NCI-H1930 (cell line): ENCODE measurements around the gene LY6G6F.

Source experiments
- DNase-seq, 2 experiments: peaks; one replicate each; lab custom pipeline; 2025; lab: John Stamatoyannopoulos, UW

Gene LY6G6F

DNA sequence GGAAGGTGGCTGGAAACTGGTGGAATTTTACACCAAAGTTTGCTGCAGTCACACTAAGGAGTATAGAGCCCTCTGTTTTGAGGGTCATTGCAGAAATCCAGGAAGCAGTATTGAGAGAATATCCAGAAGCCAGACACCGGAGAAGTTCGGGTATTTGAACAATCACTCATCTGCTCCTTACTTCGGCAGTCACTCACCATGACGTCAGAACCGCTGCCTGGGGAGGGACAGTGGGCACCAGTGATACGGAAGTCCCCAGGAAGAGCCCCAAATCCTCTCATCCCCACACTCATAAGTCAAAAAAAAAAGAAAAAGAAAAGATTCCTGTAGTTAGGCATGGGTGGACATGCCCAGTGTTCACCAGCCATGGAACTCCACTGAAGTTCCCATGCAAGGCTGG is 29.8 kb upstream of the LY6G6F start:
- DNase-seq: no peak

- no peak for DNase-seq
Observed at GRCh38 chr6:31677955-31678354, 28.7 kb upstream of the LY6G6F start.

GRCh38 chr6:31680226-31681134 is 26.2 kb upstream of the LY6G6F start, which contains the start of gene LY6G5C:
Gene LY6G5C, minus strand, starts transcription at chr6:31681067. Its CDS starts 694 bp downstream, at chr6:31680373.
- DNase-seq: peak; percentile 31 to 57

DNA sequence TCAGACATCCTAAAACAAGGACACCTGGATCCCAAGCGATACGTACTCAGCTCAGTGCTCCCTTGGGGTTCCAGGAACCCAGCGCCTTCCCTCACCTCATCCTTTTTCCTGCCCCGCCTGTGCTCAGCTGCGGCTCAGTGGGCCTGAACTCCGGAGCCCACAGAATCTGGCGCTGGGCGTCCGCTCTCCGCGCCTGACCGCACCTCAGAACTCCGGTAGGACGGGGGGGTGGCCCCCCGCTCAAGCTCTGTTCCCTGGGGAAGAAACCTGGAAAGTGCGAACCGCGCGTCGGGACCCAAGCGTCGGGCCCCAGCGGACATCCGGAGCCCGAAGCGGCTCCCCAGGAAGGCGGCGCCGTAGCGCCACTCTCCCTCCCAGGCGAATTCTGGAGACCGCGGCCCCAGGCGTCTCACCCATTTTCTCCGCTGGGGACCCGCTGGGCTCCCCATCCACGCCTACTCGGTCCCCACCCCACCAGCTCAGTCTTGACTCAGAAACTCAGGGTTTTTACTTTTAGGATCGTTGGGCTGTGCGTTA is 25.5 kb upstream of the LY6G6F start:
- peak in 1 of 2 experiments; percentile 26 for DNase-seq

GRCh38 chr6:31683591-31683990 is 23.1 kb upstream of the LY6G6F start:
- no peak for DNase-seq

DNA sequence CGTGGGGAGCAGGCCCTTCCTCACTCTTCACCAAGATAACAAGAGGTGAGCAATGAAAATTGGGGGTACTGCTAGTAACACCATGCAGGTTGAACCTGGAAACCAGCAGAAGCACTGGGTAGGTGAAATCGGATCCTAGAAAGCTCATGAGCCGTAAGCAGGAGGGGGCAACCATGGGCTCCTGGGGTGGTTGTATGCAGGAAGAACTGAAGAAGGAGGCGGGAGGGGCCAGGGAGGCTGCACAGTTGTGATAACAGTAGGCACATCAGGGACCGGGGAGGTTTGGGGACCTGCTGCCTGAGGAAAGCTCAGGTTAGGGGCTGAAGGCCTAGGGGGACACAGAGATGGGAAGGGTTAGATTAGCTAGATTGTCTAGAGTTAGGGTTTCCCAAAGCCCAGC is 20.2 kb upstream of the LY6G6F start:
- no peak for DNase-seq

DNA sequence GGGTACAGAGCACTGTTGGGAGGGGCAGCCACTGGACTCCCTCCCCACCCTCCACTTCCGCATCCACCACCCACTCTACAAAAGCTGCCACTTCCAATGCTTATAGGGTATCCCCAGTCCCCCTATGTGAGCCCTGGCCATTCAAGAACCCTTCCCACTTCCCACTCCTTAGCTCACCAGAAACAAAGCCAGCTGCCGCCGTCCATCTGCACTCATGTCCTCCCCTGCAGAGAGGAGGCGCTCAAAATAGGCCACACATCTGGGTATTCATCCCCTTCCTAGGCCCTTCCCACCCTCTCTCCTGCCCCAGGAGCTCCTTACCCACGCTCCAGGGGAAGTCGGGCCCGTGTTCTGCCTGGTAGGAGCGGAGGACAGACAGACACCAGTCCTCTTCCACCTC is 19.3 kb upstream of the LY6G6F start:
- DNase-seq: no peak

DNA sequence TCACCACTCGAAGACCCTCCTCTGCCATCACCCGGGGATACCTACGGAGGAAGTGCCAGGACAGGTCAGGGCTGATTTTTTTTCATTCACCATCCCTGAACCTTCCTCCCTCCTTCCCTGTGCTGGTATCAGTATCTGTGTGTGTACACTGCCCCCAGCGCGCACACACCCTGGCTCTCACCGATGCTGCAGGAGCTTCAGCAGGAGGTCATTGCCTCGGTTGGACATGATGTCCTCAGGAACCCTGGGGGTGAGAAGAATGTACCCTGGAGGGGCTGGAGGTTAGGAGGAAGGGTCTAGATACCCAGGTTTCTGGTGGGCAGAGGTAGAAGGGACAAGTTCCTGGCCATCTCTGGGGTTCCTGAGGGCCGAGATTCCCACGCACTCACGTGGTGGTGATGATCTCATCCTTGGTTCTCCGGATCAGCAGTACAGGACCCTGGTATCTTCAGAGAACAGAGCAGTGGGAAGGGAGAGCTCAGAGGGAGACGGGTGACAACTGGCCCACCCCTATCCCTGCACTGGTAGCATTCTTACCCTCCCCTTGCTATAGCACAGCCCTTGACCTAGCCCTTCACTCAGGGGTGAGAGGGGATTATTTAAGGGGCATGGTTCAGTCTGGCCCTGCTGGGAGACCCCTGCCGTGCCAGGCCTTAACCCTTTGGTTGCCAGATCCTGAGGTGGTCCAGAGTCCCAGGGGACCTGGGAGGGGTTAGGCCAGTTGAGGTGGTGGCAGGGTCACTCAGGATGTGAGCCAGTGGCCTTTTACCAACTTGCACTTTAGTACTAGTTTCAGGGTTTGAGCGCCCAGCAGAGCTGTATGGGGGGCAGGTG is 18.6 kb upstream of the LY6G6F start:
- no peak for DNase-seq

- DNase-seq: no peak
Observed at GRCh38 chr6:31689249-31690110, 17.2 kb upstream of the LY6G6F start.

DNA sequence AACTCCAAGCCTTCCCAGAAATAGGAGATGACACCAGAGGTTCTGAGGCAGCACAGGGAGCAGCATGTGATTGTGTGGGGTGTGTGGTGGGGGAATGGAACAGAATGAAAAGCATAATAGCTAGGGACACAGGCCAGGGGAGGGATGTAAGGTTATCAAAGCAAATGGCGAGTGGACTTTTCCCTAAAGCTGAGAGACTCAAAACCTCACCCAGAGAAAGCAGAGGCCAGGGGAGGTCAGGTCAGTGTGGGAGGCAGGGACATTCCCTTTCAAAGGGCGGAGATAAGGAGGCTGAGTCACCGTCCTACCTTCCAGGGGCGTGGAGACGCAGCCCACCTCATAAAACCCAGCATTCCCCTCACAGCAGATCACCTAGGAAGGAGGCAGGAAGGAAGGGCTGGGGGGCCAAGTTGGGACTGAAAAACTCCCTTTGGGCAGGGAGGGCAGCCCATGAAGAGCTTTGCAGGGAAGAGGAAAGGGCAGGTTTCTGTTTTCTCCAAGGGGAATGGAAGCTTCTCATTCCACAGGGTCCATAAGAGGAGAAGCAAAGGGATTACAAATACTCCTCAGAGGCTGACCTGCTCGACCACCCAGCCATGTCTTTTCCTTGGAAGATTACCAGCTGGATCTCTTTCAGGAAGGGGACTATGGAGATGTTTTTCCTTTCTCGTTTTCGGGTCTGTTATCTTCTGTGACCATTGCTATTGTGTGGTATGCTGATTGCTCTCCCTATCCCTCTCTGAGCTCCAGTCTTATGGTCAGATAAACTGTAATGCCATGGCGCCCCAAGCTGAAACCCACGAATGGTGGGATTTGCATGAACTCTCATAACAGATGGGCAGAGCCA is 16.2 kb upstream of the LY6G6F start:
- DNase-seq: no peak

GRCh38 chr6:31691078-31691463 is 15.6 kb upstream of the LY6G6F start:
- DNase-seq: no peak

DNA sequence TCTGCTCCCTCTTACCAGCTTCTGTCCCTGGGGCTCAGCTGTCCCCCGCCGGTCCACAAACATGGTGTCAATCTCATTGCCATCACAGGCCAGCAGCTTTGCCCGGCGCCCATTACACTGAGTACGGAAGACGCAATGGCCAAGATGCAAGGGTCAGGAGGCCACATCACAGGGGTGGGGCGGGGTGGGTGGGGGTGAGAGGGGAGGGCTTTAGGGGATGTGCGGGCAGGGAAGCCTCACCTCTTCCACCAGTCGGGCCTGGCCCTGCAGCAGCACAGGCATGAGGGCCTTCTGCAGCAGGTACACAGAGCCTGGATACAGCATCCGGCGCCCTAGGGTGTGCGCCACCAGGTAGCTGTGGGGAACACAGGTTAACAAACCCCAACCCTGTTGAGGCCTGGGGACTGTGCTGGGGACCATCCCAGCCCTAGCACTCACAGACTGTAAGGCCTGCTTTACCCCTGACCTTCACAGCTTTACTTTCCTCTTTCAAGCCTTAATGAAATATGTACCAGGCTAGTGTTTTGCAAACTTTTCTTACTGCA is 15.0 kb upstream of the LY6G6F start:
- DNase-seq: no peak

- no peak for DNase-seq
Observed at GRCh38 chr6:31692353-31692752, 14.3 kb upstream of the LY6G6F start.

DNA sequence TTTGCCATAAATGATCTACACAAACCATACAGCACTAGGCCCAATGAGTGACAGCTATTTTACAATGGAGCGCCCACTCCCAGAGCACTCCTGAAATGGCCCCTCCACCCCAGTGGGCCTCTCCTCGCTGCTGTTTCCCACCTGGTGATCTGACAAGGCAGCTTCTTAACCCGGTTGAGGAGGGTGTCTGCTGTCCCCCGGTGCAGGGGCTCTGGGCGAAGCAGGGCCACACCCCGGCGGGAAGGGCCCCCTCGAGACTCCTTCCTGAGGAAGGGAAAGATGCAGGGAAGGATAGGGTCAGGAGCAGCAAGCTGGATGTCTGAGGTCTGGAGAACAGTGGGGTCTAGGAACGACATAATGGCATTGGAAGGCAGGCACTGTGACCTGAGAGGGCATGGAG is 13.8 kb upstream of the LY6G6F start:
- no peak for DNase-seq

DNA sequence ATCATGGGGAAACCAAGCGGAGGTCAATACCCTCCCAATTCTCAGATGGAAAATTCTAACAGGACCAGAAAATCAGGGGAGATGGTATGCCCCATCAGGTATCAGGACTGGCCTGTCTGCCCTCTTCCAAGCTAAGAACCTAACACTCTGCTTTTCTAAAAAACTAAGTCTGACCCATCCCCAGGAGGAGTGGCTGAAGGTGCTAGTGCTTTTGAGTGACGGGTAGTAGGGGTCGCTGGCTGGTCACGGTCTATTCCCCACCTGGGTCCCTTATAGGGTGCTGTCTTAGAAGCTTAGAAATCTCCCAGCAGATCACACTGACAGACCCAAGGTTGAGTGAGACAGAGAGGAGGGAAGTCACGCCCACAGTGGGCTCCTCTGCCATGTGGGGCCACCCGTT is 13.1 kb upstream of the LY6G6F start:
- DNase-seq: no peak

GRCh38 chr6:31697555-31697954 is 9.1 kb upstream of the LY6G6F start:
- DNase-seq: no peak

GRCh38 chr6:31700740-31701401 is 5.8 kb upstream of the LY6G6F start:
- no peak for DNase-seq

DNA sequence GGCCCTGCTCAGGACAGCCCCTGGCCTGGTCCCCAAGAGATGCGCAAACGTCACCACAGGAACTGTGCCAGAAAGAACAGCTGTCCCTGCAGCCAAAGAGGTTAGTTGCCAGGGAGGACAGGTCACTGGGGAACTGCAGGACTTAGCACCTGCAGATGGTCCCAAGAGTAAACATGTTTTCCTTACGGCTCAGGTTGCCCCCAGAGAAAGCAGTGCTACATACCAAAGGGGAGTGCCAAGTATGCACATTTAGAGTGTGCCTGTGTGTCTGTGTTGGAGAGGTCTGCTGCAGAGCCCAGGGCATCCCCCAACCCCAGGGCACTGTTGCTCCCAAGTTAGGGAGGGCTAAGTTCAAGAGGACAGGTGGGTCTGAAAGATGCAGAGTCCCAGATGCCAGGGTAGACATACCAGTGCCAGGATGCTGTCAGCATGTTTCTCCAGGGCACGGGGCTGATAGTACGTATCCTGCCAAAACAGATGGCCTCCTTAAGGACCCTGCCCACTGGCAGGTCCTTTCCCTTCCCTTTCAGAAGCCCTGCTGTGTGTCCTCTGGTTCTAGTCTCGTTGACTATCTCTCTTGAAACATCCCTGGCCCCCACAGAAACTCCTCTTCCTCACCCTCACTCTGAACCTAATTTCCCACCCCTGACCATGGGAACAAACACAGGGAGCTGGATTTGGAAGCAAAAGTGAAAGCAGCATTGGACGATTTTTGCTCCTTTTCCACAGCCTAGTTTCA is 4.8 kb upstream of the LY6G6F start:
- peak in 1 of 2 experiments; percentile 10 for DNase-seq

- DNase-seq: no peak
Observed at GRCh38 chr6:31702405-31702818, 4.3 kb upstream of the LY6G6F start.
